HCT116 (cell line): ENCODE measurements around the gene SLC46A1. TPM values are rescaled to one million over a fixed set of nuclear protein-coding genes. Genes with fewer than 3 reads are reported as not detected.

Experiments
- ATAC-seq: fragments of 200-7000 bp; cut with Tn5 transposase; 2 replicates; pipeline ENCODE4 v1.9.1; 2020; ENCODE audit warnings: mild to moderate bottlenecking, moderate library complexity
- BruUV-seq: library from RNA; stranded (reverse); fragments of 400-500 nt; replicated peaks from 2 replicates; lab custom pipeline; 2021; lab: Mats Ljungman, UMichigan
- CTCF ChIA-PET: fragments of 300-600 bp; sonication (Branson Sonifier 250); formaldehyde crosslinking; loops from one replicate; lab custom pipeline; 2021; ENCODE audit warnings: antibody characterized with exemption; lab: Charles Lee
- POLR2A ChIA-PET: fragments of 300-600, 350-600 bp; sonication (Branson Sonifier 250); formaldehyde crosslinking; loops from one replicate; lab custom pipeline; 2021; ENCODE audit warnings: antibody characterized with exemption; lab: Charles Lee
- RAD21 ChIA-PET, 2 experiments: fragments of 300-600 bp; sonication (Branson Sonifier 250); formaldehyde crosslinking; loops; one replicate each; lab custom pipeline; 2023; ENCODE audit warnings: low total read pairs in 2 of 2; ENCODE audit not compliant: uncharacterized antibody in 2 of 2, unreplicated experiment in 2 of 2, low non-redundant PET in 1 of 2; lab: Charles Lee
- DNase-seq: peaks from one replicate; pipeline ENCODE4 v3.0.0-alpha.2; 2010; ENCODE audit warnings: low read depth, low spot score
- H2AFZ ChIP-seq: fragments of 200-600 bp; shearing (Covaris generic), sonication (generic); 2 replicates; pipeline ENCODE4 v1.6.1; 2017; ENCODE audit warnings: low read depth, mixed run types, mixed read lengths, antibody characterized with exemption, low read length; ENCODE audit not compliant: poor library complexity, severe bottlenecking
- H3K27ac ChIP-seq: 2 replicates; pipeline ENCODE4 v1.5.1; 2012; ENCODE audit warnings: low read depth, low read length
- H3K27me3 ChIP-seq: fragments of 200-600 bp; sonication (generic); 2 replicates; pipeline ENCODE4 v1.6.1; 2016; ENCODE audit warnings: mixed run types, low read length, mixed read lengths; ENCODE audit not compliant: insufficient read depth
- H3K36me3 ChIP-seq, 2 experiments: fragments of 200-500 bp in 1 of 2; fragments of 200-600 bp in 1 of 2; sonication (Bioruptor generic) in 1 of 2; sonication (generic) in 1 of 2; 2 replicates each; pipeline versions ENCODE4 v1.5.1 to v1.6.1; 2014 to 2016; ENCODE audit warnings: low read length in 2 of 2, inconsistent platforms in 1 of 2, mixed read lengths in 1 of 2, mixed run types in 1 of 2; ENCODE audit not compliant: insufficient read depth in 2 of 2, control insufficient read depth in 1 of 2
- H3K4me1 ChIP-seq, 2 experiments: fragments of 200-600 bp in 1 of 2; sonication (generic) in 1 of 2; 2 replicates each; pipeline versions ENCODE4 v1.5.1 to v1.6.1; 2012 to 2017; ENCODE audit warnings: low read length in 2 of 2, inconsistent platforms in 1 of 2, mild to moderate bottlenecking in 1 of 2, mixed read lengths in 1 of 2, mixed run types in 1 of 2, moderate library complexity in 1 of 2; ENCODE audit not compliant: insufficient read depth in 2 of 2, control insufficient read depth in 1 of 2
- H3K4me2 ChIP-seq: fragments of 200-600 bp; sonication (generic); 2 replicates; pipeline ENCODE4 v1.6.1; 2017; ENCODE audit warnings: mixed run types, low read length, mixed read lengths
- H3K4me3 ChIP-seq, 2 experiments: fragments of 200-600 bp in 1 of 2; sonication (generic) in 1 of 2; replicated peaks in 1 of 2; 2 replicates each; pipeline ENCODE4 v1.5.1; 2011 to 2016; ENCODE audit warnings: low read length in 2 of 2, control low read depth in 1 of 2, low read depth in 1 of 2, mild to moderate bottlenecking in 1 of 2, mixed read lengths in 1 of 2, mixed run types in 1 of 2
- H3K79me2 ChIP-seq: fragments of 200-600 bp; sonication (generic); 2 replicates; pipeline ENCODE4 v1.6.1; 2017; ENCODE audit warnings: mild to moderate bottlenecking, mixed run types, low read length, moderate library complexity, mixed read lengths; ENCODE audit not compliant: insufficient read depth
- H3K9ac ChIP-seq: fragments of 200-600 bp; sonication (generic); 2 replicates; pipeline ENCODE4 v1.6.1; 2016; ENCODE audit warnings: low read length, mixed read lengths
- H3K9me2 ChIP-seq: fragments of 200-600 bp; sonication (generic), shearing (Covaris generic); 2 replicates; pipeline ENCODE4 v1.6.1; 2017; ENCODE audit warnings: mixed run types, mild to moderate bottlenecking, moderate library complexity; ENCODE audit not compliant: insufficient read depth
- H3K9me3 ChIP-seq, 2 experiments: fragments of 200-500 bp in 1 of 2; fragments of 200-600 bp in 1 of 2; sonication (Bioruptor generic) in 1 of 2; sonication (generic) in 1 of 2; 2 replicates each; pipeline ENCODE4 v1.6.1; 2014 to 2017; ENCODE audit warnings: low read length in 2 of 2, mixed read lengths in 2 of 2, inconsistent platforms in 1 of 2, low read depth in 1 of 2, mild to moderate bottlenecking in 1 of 2, mixed run types in 1 of 2, moderate library complexity in 1 of 2; ENCODE audit not compliant: control insufficient read depth in 1 of 2, insufficient read depth in 1 of 2
- H4K20me1 ChIP-seq: fragments of 200-600 bp; sonication (generic), shearing (Covaris generic); 2 replicates; pipeline ENCODE4 v1.6.1; 2017; ENCODE audit warnings: mixed run types, mild to moderate bottlenecking, moderate library complexity; ENCODE audit not compliant: insufficient read depth
- CBX3 ChIP-seq: IDR thresholded peaks from 2 replicates; pipeline ENCODE4 v1.6.1; 2012; ENCODE audit warnings: low read depth
- CTCF ChIP-seq, 3 experiments: fragments of 200-600 bp in 1 of 3; sonication (generic) in 1 of 3; IDR thresholded peaks in 2 of 3; conservative IDR thresholded peaks in 1 of 3; 2 replicates each; pipeline ENCODE4 v1.5.1; 2012 to 2017; ENCODE audit warnings: low read depth in 2 of 3, low read length in 2 of 3, antibody characterized with exemption in 1 of 3, borderline replicate concordance in 1 of 3, control low read depth in 1 of 3, mild to moderate bottlenecking in 1 of 3, mixed read lengths in 1 of 3, mixed run types in 1 of 3, moderate library complexity in 1 of 3; ENCODE audit not compliant: insufficient read depth in 1 of 3
- EZH2 ChIP-seq: fragments of 200-600 bp; sonication (generic); IDR thresholded peaks from 2 replicates; pipeline ENCODE4 v1.6.1; 2017; ENCODE audit warnings: antibody characterized with exemption, mixed run types
- FOSL1 ChIP-seq: IDR thresholded peaks from 2 replicates; pipeline ENCODE4 v1.6.1; 2012; ENCODE audit warnings: low read depth
- MAX ChIP-seq: IDR thresholded peaks from 2 replicates; pipeline ENCODE4 v1.6.1; 2012
- POLR2A ChIP-seq: IDR thresholded peaks from 2 replicates; pipeline ENCODE4 v1.7.0; 2011; ENCODE audit warnings: borderline replicate concordance; ENCODE audit not compliant: insufficient read depth, insufficient read length; ENCODE audit errors: extremely low read depth
- SP1 ChIP-seq: IDR thresholded peaks from 2 replicates; pipeline ENCODE4 v1.6.1; 2012; ENCODE audit warnings: low read depth
- ZFX ChIP-seq: fragments of 450-650 bp; IDR thresholded peaks from 2 replicates; pipeline ENCODE4 v1.6.1; 2017
- ZNF274 ChIP-seq: fragments of 200-500 bp; sonication (Bioruptor generic); IDR thresholded peaks from 2 replicates; pipeline ENCODE4 v1.6.1; 2014; ENCODE audit warnings: mild to moderate bottlenecking, low read depth, low read length, inconsistent platforms
- intact Hi-C: fragments of 100-400 bp; cut with micrococcal nuclease; formaldehyde crosslinking; loops from 2 replicates; pipeline ENCODE4 v1.10.0; 2022
- total RNA-seq: library from RNA; stranded (reverse); gene quantifications from one replicate; pipeline ENCODE4 v1.2.1, GENCODE V29; 2021; ENCODE audit not compliant: unreplicated experiment
- TF ChIP-seq, protein P1 (sequence below): IDR thresholded peaks from 2 replicates; pipeline ENCODE4 v1.6.1; 2011; ENCODE audit warnings: mild to moderate bottlenecking, low read length, moderate library complexity; ENCODE audit not compliant: insufficient replicate concordance; ENCODE audit errors: extremely low read depth

The SLC46A1 gene
- total RNA-seq, 1 experiment from 2014 or later = 17.8 TPM

DNA sequence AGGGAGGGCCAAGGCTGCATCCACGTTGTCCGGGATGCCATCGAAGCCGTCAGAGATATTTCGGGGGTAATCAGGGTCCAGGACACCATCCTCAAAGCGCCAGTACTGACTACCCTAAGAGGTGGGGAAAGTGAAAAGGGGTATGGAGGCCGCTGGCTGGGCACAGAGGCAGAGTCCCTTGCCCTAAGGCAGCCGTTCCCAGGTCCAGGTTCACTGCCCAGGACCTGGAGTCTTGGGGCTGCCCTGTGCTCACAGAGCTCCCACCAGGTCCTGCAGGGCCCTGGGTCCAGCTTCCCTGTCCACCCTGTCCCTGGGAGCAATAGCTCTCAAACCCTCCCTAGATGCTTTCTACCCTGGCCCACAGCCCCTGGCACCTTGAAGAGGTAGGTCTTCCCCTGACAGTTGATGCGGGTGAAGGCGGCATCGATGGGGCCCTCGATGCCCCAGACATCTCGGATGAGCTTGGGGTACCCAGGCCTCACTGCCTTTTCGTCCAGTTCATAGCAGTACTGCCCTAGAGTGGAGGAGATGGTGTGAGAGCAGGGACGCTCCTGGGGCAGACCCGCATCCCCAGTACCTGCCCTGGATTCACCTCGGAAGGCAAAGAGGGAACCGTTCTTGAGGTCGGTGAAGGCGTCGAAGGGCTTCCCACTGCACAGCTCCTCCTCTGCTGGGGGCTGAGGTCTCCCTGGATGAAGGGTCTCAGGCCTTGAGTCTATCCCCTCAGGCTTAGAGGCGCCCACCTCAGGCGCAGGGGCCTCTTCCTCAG is 36.9 kb downstream of the SLC46A1 start:
- RAD21 ChIA-PET = no interaction called here
- no peaks in the 10 kb centered on the region for H3K9me2 ChIP-seq
- BruUV-seq = no TSS peak
- H3K36me3 ChIP-seq = no peaks in the 10 kb centered on the region
- POLR2A ChIA-PET = interaction anchor here (1.0 kb wide), 1 partner anchor 11 kb away, joined by 3 read pairs; the partner anchor contains the start of gene POLDIP2
- no peak overlapping the region for H3K4me3 ChIP-seq
- no peaks in the 10 kb centered on the region for H3K79me2 ChIP-seq
- H2AFZ ChIP-seq = no peak overlapping the region
- intact Hi-C loops = no loop called here
- H3K27ac ChIP-seq = no peak overlapping the region
- DNase-seq (no peak), ATAC-seq (no peak)
- H4K20me1 ChIP-seq = no peaks in the 10 kb centered on the region
- CTCF ChIA-PET = no interaction called here
- H3K4me2 ChIP-seq = no peak overlapping the region
- no peak for TF ChIP-seq FOSL1
- no peak for TF ChIP-seq CBX3
- TF ChIP-seq MAX = no peak
- TF ChIP-seq SP1 = no peak
- no peak for TF ChIP-seq ZFX
- TF ChIP-seq, protein P1, sequence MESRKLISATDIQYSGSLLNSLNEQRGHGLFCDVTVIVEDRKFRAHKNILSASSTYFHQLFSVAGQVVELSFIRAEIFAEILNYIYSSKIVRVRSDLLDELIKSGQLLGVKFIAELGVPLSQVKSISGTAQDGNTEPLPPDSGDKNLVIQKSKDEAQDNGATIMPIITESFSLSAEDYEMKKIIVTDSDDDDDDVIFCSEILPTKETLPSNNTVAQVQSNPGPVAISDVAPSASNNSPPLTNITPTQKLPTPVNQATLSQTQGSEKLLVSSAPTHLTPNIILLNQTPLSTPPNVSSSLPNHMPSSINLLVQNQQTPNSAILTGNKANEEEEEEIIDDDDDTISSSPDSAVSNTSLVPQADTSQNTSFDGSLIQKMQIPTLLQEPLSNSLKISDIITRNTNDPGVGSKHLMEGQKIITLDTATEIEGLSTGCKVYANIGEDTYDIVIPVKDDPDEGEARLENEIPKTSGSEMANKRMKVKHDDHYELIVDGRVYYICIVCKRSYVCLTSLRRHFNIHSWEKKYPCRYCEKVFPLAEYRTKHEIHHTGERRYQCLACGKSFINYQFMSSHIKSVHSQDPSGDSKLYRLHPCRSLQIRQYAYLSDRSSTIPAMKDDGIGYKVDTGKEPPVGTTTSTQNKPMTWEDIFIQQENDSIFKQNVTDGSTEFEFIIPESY = no peak
- no peak for TF ChIP-seq ZNF274
- TF ChIP-seq CTCF (IDR thresholded peaks at IDR 0.05 in 2 of 3, conservative IDR thresholded peaks at IDR 0.05 in 1 of 3; ENCODE audit: borderline replicate concordance in 1 of 3, insufficient read depth in 1 of 3, low read depth in 2 of 3, low read length in 2 of 3) = no peak
- no peak for TF ChIP-seq POLR2A
- TF ChIP-seq EZH2 = no peak
- H3K9ac ChIP-seq = no peak overlapping the region
- H3K9me3 ChIP-seq = no peaks in the 10 kb centered on the region
- H3K27me3 ChIP-seq = no peaks in the 10 kb centered on the region
- H3K4me1 ChIP-seq = peaks cover 11 to 20% of the 10 kb centered on the region in 2 experiments; a peak in 3 of 4 replicates
